ENCODE data around the gene YPEL5. TPM values are rescaled to one million over a fixed set of nuclear protein-coding genes. Genes with fewer than 3 reads are reported as not detected.

The YPEL5 gene
- total RNA-seq, 1 experiment from 2014 or later = 50.9 TPM

GRCh38 chr2:30208453-30208852, 61.6 kb downstream of the YPEL5 start:
- CTCF ChIA-PET = interaction anchor here (0.8 to 5.1 kb wide), 13 partner anchors 9 to 502 kb away, joined by 3 to 59 read pairs (median 5); partner anchors contain the start of genes LBH and LCLAT1
- Histone ChIP-seq H3K4me3 (ENCODE audit: low read depth, low read length) (no peak overlapping the region), H3K27me3 (replicated peaks; ENCODE audit: control insufficient read depth, insufficient read depth, low read length) (no peaks in the 10 kb centered on the region), H3K4me1 (peaks cover 6% of the 10 kb centered on the region; the same call in 1 of the 2 replicates), H3K9me3 (no peaks in the 10 kb centered on the region), H3K36me3 (ENCODE audit: control insufficient read depth, insufficient read depth, low read length) (no peaks in the 10 kb centered on the region)
- H3K27ac Mint-ChIP-seq (ENCODE audit: unreplicated experiment) = no peak overlapping the region
- peak; percentile 75 for DNase-seq
- H3K9me3 Mint-ChIP-seq (ENCODE audit: unreplicated experiment) = no peaks in the 10 kb centered on the region
- H3K36me3 Mint-ChIP-seq (ENCODE audit: insufficient read depth, unreplicated experiment) = no peaks in the 10 kb centered on the region
- peaks cover 22% of the 10 kb centered on the region for H3K4me1 Mint-ChIP-seq (ENCODE audit: low read depth, unreplicated experiment)
- BruUV-seq (replicated peaks) = no TSS peak
- H3K4me3 Mint-ChIP-seq (ENCODE audit: unreplicated experiment) = no peak overlapping the region
- POLR2A ChIA-PET = interaction anchor here (1.0 kb wide), 1 partner anchor 30 kb away, joined by 8 read pairs; no protein-coding TSS in a partner anchor
- no peaks in the 10 kb centered on the region for H3K27me3 Mint-ChIP-seq (ENCODE audit: insufficient read depth, unreplicated experiment)
- peak; percentile 91 to 94 for TF ChIP-seq CTCF (IDR thresholded peaks at IDR 0.05; ENCODE audit: insufficient read depth in 1 of 2, low read depth in 1 of 2, low read length in 1 of 2, severe bottlenecking in 1 of 2, unreplicated experiment in 1 of 2)
- intact Hi-C loops (cut with micrococcal nuclease; ENCODE audit: unreplicated experiment) = loop anchor here (1.0 to 2.0 kb wide), 7 partner anchors 10 to 503 kb away; partner anchors contain the start of genes LBH and LCLAT1

GRCh38 chr2:30209227-30209626, 62.4 kb downstream of the YPEL5 start:
- DNase-seq = no peak
- H3K9me3 ChIP-seq = no peaks in the 10 kb centered on the region
- ChIA-PET POLR2A (interaction anchor here (1.5 kb wide), 1 partner anchor 22 kb away, joined by 3 read pairs; the partner anchor contains the start of gene LBH), CTCF (interaction anchor here (1.0 to 5.1 kb wide), 10 partner anchors 9 to 501 kb away, joined by 3 to 59 read pairs (median 10); partner anchors contain the start of gene LBH)
- H3K4me1 ChIP-seq = peaks cover 6% of the 10 kb centered on the region; the same call in 1 of the 2 replicates
- no peaks in the 10 kb centered on the region for H3K36me3 ChIP-seq (ENCODE audit: control insufficient read depth, insufficient read depth, low read length)
- intact Hi-C loops (cut with micrococcal nuclease; ENCODE audit: unreplicated experiment) = loop anchor here (2.0 kb wide), 2 partner anchors 126 to 238 kb away; partner anchors contain the start of gene LCLAT1
- no peak overlapping the region for H3K27ac Mint-ChIP-seq (ENCODE audit: unreplicated experiment)
- no peak overlapping the region for H3K4me3 ChIP-seq (ENCODE audit: low read depth, low read length)
- H3K27me3 ChIP-seq (replicated peaks; ENCODE audit: control insufficient read depth, insufficient read depth, low read length) = no peaks in the 10 kb centered on the region
- H3K4me3 Mint-ChIP-seq (ENCODE audit: unreplicated experiment) = no peak overlapping the region
- no peaks in the 10 kb centered on the region for H3K27me3 Mint-ChIP-seq (ENCODE audit: insufficient read depth, unreplicated experiment)
- no peak for TF ChIP-seq CTCF (IDR thresholded peaks at IDR 0.05; ENCODE audit: insufficient read depth in 1 of 2, low read depth in 1 of 2, low read length in 1 of 2, severe bottlenecking in 1 of 2, unreplicated experiment in 1 of 2)
- H3K9me3 Mint-ChIP-seq (ENCODE audit: unreplicated experiment) = no peaks in the 10 kb centered on the region
- BruUV-seq (replicated peaks) = no TSS peak
- H3K36me3 Mint-ChIP-seq (ENCODE audit: insufficient read depth, unreplicated experiment) = no peaks in the 10 kb centered on the region
- H3K4me1 Mint-ChIP-seq (ENCODE audit: low read depth, unreplicated experiment) = peaks cover 22% of the 10 kb centered on the region

Other genes starting within 250 kb of the YPEL5 start
- 0.11 TPM in 1 of 2 replicates, not detected in the other for gene ALK, start 225.4 kb upstream of the YPEL5 start, total RNA-seq (2022)
- gene LBH, start 84.5 kb downstream of the YPEL5 start, total RNA-seq (2022) = 126 and 159 TPM in 2 replicates

All from Caco-2 (cell line).